T-helper 22 cell (primary cell): ENCODE measurements around the gene ATL2.
"Not testable (repeated sequence)": the region's sequence is repeated elsewhere in the genome, so short reads cannot be mapped to it uniquely, and the experiment has no call there.

ENCODE experiments used
- DNase-seq: peaks from one replicate; pipeline ENCODE4 v3.0.0-alpha.2; 2020; ENCODE audit warnings: low read depth

The ATL2 gene

DNA sequence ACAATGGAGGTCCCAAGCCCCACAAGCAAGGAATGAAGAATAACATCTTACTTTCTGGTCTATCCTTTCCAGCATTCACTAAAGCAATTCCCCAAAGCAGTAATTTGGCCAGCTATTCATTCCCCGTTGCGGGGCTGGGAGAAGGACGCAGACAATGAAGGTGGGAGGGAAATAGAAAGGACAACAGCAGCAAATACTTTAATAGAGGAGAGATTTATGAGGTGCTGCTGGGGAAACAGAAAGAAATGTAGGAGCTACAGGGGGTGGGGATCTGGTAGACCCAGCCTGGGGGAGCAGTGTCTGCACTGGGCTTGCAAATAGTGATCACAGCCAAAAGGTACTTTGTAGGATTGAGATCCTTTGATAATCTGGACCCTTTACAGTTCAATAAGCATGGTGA lies 13.9 kb upstream of the ATL2 start:
- DNase-seq: no peak

DNA sequence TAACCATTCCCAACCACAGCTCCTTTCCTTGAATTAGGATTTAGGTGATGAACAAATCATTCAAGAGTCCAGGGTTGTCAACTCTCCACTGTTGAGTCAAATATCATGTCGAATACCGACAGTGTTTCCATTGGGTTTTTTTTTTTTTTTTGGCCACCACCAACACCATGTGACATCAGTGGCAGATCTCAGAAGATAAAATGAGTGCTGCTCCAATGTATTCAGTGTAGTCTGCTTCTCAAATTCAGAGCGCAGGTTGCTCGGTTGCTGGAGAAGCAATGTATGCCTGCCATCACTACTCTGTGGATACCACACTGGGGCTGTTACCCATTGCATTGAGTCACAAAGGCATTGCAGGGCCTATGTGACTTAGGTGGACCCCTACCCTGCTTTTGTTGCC lies 10.8 kb upstream of the ATL2 start:
- DNase-seq: no peak

DNA sequence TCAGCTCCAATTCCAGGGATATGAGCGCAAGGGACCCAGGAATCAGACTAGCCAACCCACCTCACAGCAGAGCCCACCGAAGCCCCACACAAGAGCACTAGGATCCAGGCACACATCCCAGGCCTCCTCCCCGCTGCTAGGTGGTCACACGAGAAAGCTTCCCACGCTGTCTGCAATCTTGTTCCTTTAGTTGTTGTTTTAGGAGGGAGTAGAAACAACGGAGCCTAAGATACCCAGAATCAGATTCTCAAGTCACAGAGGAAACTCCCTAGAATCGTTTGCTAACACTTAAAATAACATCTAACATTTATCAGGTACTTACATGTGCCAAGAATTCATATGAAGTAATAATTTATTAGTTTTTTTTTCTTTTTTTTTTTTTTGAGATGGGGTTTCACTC lies 9.7 kb upstream of the ATL2 start:
- no peak for DNase-seq

DNA sequence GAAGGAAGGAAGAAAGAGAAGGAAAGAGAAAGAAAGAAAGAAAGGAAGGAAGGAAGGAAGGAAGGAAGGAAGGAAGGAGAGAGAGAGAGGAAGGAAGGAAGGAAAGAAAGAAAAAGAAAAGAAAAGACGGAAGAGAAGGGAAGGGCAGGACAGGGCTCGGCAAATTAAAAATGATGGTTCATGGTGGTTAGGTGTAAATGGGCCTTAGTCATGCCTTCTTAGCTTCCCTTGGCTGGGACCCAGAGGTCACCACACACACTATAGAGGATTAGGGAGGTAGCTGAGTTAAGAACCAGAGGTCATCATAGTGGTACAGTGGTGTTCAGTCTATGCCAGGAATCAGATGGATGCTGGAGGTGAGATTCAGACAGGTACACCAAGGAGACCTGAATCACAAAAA lies 9.3 kb upstream of the ATL2 start:
- DNase-seq: no peak

DNA sequence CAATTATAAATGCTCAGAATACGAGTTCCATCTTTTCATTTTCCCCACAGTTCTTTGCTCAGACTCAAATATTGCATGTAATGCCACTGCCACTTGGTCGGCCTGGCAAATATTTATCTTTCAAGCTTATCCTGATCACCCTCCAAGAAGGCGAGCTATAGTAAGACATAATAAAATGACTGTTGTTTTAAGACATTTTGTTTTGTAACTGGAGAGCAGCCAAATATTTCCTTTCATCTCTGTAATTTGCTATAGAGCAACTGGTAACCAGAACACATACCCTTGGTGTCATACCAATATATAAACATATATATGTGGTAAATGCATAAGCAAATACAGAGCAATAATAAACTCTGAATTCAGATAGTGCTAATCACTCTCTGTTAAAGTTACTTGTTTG lies 7.3 kb upstream of the ATL2 start:
- DNase-seq: no peak

DNA sequence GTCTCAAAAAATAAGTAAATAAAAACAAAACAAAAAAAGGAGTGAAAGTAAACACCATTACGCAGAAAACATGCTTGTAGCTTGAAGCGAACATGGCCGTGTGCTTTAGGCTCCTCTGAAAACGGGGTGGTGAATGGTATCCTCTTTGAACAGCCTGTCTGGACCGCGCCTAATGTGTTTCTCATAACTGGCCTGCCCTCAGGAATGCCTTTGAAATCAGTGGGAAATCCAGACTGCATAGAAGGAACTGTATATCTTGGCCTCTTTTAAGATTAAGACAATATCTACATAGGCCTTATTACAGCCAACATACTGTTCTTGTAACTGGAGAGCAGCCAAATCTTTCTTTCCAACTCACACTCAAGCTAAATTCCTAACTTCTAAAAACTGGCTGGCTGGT lies 6.7 kb upstream of the ATL2 start:
- DNase-seq: not testable (repeated sequence)

DNA sequence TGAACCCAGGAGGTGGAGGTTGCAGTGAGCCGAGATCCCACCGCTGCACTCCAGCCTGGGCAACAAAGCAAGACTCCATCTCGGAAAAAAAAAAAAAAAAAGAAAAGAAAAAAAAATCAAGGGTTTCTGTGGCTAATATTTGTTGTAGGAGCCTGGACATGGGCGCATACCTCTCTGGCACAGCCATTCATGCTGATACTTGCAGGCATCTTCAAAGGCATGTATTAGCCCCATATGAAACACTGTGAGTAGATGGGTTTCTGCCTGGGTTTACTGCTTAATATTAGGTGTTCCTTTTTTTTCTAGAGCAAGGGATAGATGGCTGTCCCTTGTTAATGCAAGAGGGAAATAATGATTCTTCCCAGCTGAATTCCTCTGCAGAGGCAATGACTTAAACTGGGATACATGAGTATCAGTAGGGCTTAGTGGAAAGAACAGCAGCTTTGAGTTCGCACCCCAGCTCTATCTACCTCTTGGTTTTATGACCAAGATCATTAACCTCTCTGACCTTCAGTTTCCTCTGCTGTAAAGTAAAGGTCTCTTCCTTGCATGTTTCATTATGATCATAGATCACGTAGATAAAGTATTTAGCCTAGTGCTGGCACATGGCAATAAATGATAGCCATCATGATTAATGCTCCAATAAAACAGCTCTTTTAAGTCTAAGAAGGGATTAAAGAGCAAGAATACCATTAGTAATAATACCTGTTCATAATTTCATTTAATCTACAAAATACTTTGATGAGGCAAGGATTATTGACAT lies 4.5 kb upstream of the ATL2 start:
- DNase-seq: no peak

DNA sequence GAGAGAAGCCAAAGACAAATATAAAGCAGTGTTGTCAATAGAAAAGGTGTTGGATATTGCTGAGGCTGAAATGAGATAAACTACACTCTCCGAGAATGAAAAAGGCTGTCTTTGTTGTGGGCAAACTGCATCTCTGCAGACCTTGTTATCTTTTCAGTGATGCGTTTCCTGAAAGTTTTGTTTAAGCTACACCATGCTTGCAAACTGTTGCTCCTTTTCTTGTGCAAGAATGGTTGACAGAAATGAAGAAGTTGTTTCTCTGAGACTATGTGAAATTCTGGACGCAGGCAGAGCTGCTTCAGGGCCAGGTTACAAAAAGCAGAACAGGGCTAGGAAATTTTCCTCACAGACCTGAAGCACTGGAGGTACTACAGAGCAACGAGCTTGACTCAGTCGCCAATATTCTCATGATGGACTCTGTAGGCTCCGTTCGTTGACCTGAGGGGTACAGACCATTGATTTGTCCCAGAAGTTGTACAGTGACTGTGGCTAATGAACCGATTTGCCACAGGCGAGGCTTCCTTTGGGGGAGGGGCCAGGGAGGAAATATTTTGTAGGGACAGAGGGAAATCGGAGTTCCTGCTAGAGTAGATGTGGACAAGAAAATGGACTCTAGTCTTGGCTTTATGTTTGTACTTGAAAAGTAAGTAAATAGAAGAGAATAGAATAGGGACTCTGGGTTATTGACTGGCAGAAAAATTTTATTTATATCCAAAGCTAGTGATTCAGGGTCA lies 3.5 kb upstream of the ATL2 start:
- no peak for DNase-seq

DNA sequence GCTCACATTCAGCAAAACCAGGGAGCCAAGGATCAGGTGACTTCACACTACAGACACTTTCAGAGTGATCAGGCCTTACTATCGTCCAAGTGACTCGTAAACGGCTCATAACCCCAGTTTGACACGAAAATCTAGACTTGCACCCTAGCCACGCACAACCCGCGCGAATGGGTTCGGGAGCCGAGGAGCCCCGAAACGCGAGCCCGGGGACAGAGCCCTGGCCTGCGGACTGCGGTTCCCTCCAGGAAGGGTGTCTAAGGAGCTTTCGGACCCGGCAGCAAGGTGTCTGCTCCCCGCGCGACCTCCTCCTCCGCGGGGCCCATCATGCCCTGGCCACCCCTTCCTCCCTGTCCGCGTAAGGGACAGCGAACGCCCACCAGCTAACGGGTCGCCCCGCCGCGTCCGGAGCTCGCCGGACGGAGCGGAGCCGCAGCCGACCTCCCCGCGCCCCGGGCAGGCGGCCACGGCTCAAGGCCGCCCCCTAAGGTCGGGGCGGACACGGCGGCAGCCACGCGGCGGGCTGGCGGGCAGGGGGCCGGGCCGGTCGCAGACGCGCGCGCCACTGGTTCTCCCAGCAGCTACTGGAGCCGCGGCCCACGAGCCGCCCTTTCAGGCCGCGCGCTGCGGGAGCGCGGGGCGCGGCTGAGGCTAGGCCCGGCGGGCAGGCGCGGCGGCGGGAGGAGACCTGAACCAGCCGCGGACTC lies 575 bp downstream of the ATL2 start:
- peak; percentile 28 for DNase-seq

DNA sequence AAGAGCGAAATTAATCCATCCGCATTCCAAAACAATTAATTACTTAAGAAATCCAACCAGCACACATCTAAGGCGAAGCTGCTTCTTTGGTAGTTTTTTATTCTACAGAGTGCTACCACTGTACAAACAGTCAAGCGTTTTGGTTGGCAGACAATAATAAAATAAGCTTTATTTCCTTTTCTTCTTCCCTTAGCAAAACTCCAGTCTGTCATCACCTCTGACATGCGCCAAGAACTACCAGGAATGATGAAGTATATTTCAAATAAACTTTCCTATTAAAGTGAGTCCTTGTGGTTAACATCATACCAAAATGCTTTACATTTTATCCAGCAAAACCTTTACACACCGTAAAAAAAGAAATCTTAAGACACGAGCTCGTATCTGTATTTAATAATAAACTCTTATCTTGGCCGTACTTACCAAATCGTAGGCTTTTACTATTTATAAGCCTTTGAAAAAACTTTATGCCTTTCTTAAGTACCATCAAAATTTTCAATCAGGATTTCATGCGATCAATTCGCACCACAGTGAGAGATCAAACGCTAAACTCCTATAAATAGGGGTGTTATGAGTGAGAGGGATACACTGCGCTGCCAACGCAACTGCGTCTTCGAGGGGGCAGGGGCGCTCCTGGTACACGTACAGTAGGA lies 1.3 kb downstream of the ATL2 start:
- DNase-seq: peak; percentile 17

DNA sequence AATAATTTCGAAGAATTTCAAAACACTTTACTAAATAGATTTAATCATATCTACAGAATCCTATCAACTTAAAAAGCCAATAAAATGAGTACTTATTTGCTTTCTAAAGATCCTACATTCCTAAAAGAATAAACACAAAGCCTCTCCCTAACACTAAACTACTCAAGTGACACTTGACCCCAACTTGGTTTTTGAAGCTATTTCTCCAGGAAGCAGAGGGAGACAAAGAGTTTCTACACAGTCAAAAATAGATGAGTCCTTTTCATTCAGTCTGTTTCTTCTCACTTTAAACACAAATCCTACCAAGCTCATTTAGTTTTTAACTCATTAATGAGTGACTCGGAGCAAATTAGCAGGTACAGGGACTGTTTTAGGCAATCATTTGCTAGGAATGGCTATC lies 2.1 kb downstream of the ATL2 start:
- DNase-seq: no peak

DNA sequence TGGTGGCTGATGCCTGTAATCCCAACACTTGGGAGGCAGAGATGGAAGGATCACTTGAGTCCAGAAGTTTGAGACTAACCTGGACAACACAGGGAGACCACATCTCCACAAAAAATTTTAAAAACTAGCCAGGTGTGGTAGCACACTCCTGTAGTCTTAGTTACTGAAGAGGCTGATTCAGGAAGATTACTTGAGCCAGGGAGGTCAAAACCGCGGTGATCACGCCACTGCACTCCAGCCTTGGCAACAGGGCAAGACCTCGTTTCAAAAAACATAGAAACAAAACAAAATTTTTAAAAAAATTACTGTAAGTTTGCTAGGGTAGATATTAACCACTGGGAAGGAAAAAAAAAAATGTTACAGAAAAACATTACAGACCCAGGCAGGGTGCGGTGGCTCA lies 5.8 kb downstream of the ATL2 start:
- DNase-seq: no peak

DNA sequence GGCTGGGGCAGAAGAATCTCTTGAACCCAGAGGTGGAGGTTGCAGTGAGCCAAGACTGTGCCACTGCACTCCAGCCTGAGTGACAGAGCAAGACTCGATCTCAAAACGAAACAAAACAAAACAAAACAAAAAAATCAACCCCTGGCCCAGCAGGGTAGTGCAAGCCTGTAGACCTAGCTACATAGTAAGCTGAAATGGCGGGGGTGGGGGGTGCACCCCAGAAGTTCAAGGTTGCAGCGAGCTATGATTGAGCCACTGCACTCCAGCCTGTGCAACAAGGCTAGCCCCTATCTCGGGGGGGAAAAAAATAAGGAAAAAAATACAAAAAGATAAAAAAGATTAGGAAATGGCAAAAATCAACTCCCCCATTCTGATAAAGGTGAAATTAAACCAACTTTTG lies 6.4 kb downstream of the ATL2 start:
- DNase-seq: no peak

DNA sequence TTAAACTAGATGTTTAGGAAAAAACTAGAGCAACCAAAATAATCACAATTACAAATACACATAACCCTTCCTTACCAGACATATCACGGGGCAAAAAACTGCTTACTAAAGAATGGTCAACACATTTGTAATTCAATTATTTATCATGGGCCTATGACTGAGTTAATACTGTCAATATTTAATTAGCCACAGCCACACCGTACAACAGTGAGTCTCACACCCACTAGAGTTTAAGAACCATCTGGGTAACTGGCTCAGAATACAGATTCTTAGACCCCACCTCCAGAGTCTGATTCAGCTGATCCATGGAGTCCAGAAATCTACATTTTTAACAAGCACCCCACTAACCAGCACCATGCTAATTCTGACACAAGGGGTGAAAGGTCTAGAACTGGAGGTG lies 14.8 kb downstream of the ATL2 start:
- no peak for DNase-seq

DNA sequence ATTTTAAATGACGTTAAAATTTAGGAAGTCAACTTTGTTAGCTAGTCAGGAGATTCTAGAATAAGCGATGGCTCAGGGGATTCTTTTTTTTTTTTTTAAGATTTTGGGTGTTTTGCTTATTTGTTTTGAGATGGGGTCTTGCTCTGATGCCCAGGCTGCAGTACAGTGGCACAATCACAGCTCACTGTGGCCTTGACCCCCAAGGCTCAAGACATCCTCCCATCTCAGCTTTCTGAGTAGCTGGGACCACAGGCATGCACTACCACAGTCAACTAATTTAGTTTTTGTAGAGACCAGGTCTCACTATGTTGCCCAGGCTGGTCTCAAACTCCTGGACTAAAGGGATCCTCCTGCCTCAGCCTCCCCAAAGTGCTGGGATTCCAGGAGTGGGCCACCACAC lies 16.9 kb downstream of the ATL2 start:
- no peak for DNase-seq

DNA sequence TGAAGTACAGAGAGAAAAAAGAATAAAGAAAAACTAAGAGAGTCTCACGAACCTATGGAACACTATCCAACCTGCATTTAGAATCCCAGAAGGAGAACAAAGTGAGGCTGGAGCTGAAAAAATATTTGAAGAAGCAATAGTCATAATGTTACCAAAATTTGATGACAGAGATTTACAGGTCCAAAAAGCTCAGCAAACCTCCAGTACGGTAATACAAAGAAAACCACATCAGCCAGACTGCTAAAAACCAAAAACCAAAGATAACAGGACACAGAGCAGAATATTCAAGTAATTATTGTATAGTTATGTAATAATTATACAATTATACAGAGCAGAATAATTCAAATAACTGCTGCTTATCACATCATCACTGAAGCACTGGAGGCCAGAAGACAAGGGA lies 23.7 kb downstream of the ATL2 start:
- no peak for DNase-seq

DNA sequence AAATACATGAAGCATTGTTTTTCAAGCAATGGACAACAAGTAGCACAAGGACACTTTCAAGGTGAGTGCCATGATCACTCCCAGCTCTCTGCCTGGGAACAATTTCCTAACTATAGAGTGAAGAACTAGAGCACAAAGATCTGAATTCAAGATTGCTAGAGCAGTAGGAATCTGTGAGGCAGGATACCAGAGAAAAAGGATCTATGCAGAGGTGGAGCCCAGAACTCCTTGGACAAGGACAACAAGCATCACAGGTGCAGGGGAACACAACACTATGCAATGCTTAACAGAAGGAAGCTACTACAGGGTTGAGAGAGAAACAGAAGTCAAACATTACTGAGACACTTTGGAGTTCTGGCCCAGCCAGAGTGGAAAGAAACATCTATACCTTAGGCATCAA lies 24.7 kb downstream of the ATL2 start:
- no peak for DNase-seq

DNA sequence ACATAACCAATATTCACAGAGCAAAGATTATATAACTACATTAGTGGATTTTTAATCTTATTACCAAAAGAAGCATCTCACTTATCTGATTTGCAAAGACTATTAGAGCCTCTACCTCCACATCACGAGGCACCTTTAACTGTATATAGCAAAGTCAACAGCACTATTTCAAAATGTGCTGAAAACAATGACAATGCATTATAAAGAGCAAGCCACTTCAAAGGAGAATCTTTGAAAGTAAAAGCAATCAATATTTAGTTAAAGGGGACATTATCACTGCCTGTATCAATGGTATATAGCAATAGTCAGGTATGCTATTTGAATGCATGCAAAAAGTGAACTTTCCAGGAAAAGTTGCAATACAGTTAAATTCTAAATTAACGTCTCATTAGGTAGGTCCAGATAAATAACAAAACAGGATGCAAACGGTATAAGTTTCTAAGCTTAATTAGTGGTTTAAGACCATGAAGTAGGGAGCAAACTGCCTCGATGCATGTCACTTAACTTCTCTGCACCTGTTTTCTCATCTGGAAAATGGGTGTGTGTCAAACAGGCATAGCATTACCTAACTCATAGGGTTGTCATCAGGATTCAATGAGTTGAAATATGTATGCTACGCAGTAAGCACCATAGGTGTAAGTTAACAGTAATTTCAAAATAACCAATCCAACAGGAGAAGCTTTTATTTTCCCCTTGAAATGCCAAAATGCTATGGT lies 31.6 kb downstream of the ATL2 start:
- no peak for DNase-seq

DNA sequence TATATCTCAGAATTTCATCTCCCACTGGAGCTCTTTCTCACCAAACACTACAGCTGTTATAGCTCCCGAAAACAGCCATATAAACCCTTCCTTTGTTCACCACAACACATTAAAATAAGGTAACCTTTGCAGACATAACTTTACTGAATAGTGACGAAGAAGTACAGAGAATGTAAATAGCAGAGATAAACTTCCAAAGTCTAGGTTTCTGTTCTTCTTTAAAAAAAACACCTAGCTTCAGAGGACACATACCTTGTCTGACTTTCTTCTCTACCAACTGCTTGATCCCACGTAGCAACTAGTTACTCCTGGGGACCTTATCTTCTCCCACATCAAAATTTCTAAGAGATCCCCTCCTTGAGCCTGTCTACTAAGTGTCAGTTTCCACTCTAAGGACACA lies 32.3 kb downstream of the ATL2 start:
- no peak for DNase-seq

DNA sequence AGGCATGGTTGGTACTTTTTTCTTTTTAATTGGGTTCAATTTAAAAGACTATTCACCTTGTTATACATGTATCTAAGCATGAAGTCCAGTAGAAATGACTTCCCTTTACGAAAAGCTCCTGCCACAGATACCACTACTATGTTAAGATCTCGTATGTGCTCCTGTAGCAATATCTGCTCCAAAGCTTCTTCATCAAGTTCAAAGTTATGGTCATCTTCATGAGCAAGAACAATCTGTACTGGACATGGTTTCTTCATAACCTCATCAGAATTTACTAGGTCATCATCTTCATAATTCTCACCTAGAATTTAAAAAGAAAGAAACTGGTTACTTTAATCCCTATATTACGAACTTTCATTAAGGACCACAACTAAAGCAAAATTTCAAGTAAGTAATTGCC lies 33.9 kb downstream of the ATL2 start:
- DNase-seq: no peak

DNA sequence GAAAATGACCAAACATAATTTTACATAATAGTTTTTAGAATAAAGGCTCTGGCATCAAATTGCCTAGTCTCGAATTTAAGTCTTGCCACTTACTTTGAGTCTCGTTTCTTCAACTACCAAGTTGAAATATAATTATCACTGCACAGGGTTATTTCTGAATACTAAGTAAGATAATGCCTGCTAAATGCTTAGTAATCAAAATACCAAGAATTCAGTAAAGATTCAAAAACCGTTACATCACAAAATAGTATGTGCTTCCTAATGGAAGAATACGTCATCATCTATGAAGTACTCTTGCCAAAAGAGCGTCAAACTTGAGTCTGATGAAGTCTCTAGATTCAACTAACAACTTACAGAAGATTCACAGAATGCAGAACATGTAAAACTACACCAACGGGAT lies 40.5 kb downstream of the ATL2 start:
- DNase-seq: no peak

DNA sequence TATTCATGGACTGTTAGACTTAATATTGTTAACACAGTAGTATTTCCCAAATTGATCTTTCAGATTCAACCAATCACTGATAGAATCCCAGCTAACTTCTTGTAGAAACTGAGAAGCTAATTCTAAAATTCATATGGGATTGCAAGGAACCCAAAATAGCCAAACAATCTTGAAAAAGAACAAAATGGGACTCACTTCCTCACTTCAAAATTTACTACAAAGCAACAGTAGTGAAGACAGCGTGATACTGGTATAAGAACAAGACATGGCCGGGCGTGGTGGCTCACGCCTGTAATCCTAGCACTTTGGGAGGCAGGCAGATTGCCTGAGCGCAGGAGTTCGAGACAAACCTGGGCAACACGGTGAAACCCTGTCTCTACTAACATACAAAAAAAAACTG lies 46.3 kb downstream of the ATL2 start:
- DNase-seq: no peak
